ENCODE measurements around the gene TSPAN7. TPM values are rescaled to one million over a fixed set of nuclear protein-coding genes. Genes with fewer than 3 reads are reported as not detected.

The TSPAN7 gene
- total and polyA plus RNA-seq, 2 of the 8 experiments (the other 6 are each of a cell fraction or from before 2014, with no cell fraction given), result 32.1 to 37.7 TPM

DNA sequence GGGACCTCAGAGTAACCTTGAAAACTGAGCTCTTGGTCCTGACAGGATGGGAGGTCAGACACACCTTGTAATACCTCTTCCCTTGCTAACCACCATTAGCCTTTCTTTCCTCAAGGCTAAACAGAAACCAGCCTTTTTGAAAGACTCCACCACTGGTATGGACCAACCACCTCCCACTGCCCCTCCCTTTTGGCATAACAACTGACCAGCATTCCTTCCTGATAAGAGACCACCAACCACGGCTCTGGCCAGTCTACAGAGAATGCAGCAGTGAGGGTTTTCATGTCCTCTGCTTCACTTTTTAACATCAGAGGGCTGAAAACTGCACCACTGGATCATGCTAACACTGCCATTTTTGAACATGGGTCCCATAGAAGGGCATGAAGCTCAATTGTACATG is 139.7 kb downstream of the TSPAN7 start:
- Histone ChIP-seq H3K18ac (ENCODE audit: extremely low read depth, low read length) (no peak overlapping the region), H3K23ac (ENCODE audit: insufficient read length) (no peak overlapping the region), H3K79me1 (ENCODE audit: low read depth, low read length) (no peaks in the 10 kb centered on the region), H3K9ac (replicated peaks in 1 of 4; ENCODE audit: extremely low read depth in 1 of 4, low read depth in 3 of 4, low read length in 3 of 4) (no peak overlapping the region), H2AK5ac (ENCODE audit: low read depth, low read length) (0 out of 2 replicates have a peak overlapping the region, but pooled peaks have one; percentile 39), H3K79me2 (ENCODE audit: control insufficient read depth in 1 of 2, insufficient read depth in 2 of 2, low read length in 2 of 2) (no peaks in the 10 kb centered on the region), H3K27ac (ENCODE audit: low read depth, low read length) (no peak overlapping the region), H4K91ac (replicated peaks; ENCODE audit: insufficient read length, low read length) (no peak overlapping the region), H3K14ac (ENCODE audit: insufficient read length) (no peak overlapping the region), H3K56ac (replicated peaks; ENCODE audit: insufficient read length, low read depth, low read length) (no peak overlapping the region), H2BK5ac (ENCODE audit: low read depth, low read length) (no peak overlapping the region), H3K36me3 (ENCODE audit: control insufficient read depth in 2 of 4, insufficient read depth in 4 of 4, low read length in 3 of 4) (no peaks in the 10 kb centered on the region), H4K20me1 (replicated peaks in 1 of 2; ENCODE audit: control insufficient read depth in 1 of 2, insufficient read depth in 2 of 2, low read length in 2 of 2) (no peaks in the 10 kb centered on the region), H3K4me1 (replicated peaks in 1 of 4; ENCODE audit: control insufficient read depth in 3 of 4, insufficient read depth in 4 of 4, low read length in 3 of 4) (peaks cover 0 to 8% (median 0%) of the 10 kb centered on the region in 4 experiments; a peak in 1 of 7 replicates), H2BK12ac (ENCODE audit: low read depth, low read length) (no peak overlapping the region), H4K8ac (ENCODE audit: extremely low read depth, insufficient read depth, low read length) (no peak overlapping the region), H3K4me2 (ENCODE audit: insufficient read depth in 1 of 2, low read depth in 2 of 2, low read length in 2 of 2) (no peak overlapping the region), H3K23me2 (ENCODE audit: low read depth, low read length) (no peaks in the 10 kb centered on the region), H2AFZ (ENCODE audit: low read length) (0 out of 2 replicates have a peak overlapping the region, but pooled peaks have one; percentile 44), H3K4me3 (ENCODE audit: extremely low read depth in 1 of 4, insufficient read depth in 2 of 4, low read depth in 3 of 4, low read length in 4 of 4) (no peak overlapping the region), H3K27me3 (replicated peaks in 1 of 4; ENCODE audit: control insufficient read depth in 3 of 4, extremely low read depth in 1 of 4, insufficient read depth in 3 of 4, low read length in 3 of 4) (no peaks in the 10 kb centered on the region), H3K4ac (replicated peaks; ENCODE audit: insufficient read length, low read depth, low read length) (no peak overlapping the region), H3K9me3 (ENCODE audit: insufficient read depth in 2 of 2, low read depth in 1 of 2, low read length in 1 of 2) (no peaks in the 10 kb centered on the region), H4K5ac (ENCODE audit: insufficient read length, low read depth, low read length) (no peak overlapping the region), H2BK15ac (ENCODE audit: low read length) (no peak overlapping the region), H2BK20ac (ENCODE audit: low read length) (no peak overlapping the region), H2BK120ac (replicated peaks; ENCODE audit: low read depth, low read length) (no peak overlapping the region)
- ChIA-PET POLR2A (ENCODE audit: partially characterized antibody) (no interaction called here), CTCF (ENCODE audit: partially characterized antibody) (interaction anchor here (0.8 to 1.3 kb wide), 3 partner anchors 16 to 44 kb away, joined by 3 read pairs; no protein-coding TSS in a partner anchor)
- FAIRE-seq (no peak), DNase-seq (ENCODE audit: low read depth in 1 of 2, low spot score in 2 of 2) (no peak)
- WGBS, 2 experiments (ENCODE audit: extremely low coverage in 1 of 2, insufficient coverage in 1 of 2, insufficient read length in 1 of 2, insufficient replicate concordance in 2 of 2, low coverage in 1 of 2, low lambda C conversion rate in 2 of 2, missing lambda C conversion rate in 1 of 2), result 60% methylated on average over 1 of the region's 1 CpG; no CpG with 5 or more reads in 1 of the 2 experiments
- TF ChIP-seq FOSL1 (IDR thresholded peaks at IDR 0.05; ENCODE audit: insufficient read depth, low read depth, low read length) (no peak), CBX5 (IDR thresholded peaks at IDR 0.05; ENCODE audit: low read depth, low read length) (no peak), SP1 (IDR thresholded peaks at IDR 0.05; ENCODE audit: low read depth, low read length) (no peak), TCF12 (IDR thresholded peaks at IDR 0.05; ENCODE audit: low read depth, low read length) (no peak), EGR1 (IDR thresholded peaks at IDR 0.05; ENCODE audit: borderline replicate concordance, low read depth, low read length) (no peak)

Data from H1 (cell line).